GM12873 (cell line): Measurements from ENCODE around the gene ABCA7.

Source experiments
- CTCF ChIP-seq: IDR thresholded peaks from 2 replicates; pipeline ENCODE4 v1.5.1; 2012; ENCODE audit warnings: low read depth, mild to moderate bottlenecking, moderate library complexity, low read length, control low read depth; ENCODE audit not compliant: insufficient read depth; ENCODE audit errors: missing control alignments

ABCA7 gene

GRCh38 chr19:1113986-1114483 lies 74.1 kb downstream of the ABCA7 start:
- TF ChIP-seq CTCF, result no peak
